ENCODE measurements around the gene AATF. TPM values are rescaled to one million over a fixed set of nuclear protein-coding genes. Genes with fewer than 3 reads are reported as not detected.
A peak's percentile ranks its signal among the peaks of the same experiment; 100 is the strongest.

Gene AATF
- total RNA-seq, 4 donors from 2014 or later = 16.5 to 54.2 (median 26.9) TPM

DNA sequence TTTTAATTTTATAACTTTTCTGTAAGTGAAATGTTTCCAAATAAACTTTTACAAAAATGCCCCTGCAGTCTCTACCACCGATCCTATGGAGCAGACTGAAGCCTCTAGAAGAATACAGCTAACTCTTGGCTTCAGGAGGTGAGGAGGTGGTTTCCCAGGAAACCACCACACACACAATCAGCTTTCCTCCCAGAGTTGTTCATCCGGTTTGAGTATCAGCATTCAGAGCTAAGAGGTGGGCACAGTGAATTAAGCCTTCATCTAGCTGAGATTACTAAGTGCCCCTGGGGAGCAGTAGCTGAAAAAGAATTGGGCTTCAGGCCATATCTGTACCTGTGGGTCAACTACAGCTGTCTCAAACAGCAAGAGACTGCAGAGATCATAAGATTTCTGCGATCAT lies 139.7 kb downstream of the AATF start:
- peaks cover 0 to 6% (median 0%) of the 10 kb centered on the region in 4 donors for H3K36me3 ChIP-seq
- WGBS, 2 donors (ENCODE audit: low coverage in 1 of 2) = 61 to 78% methylated on average over 1 to 3 of the region's 3 CpGs
- intact Hi-C loops (cut with DNase I; ENCODE audit: low total_unique reads) (no loop called here), in situ Hi-C loops (cut with MboI; ENCODE audit: low pct_ligation_motif_present in 1 of 4, low pct_unique_long_range_greater_than_20kb in 1 of 4, low sequenced_read_pairs in 3 of 4) (no loop called here)
- H3K4me3 ChIP-seq = no peak overlapping the region
- no peaks in the 10 kb centered on the region for H3K9me3 ChIP-seq
- no peak overlapping the region for H3K27ac ChIP-seq
- peaks cover 7 to 30% (median 13%) of the 10 kb centered on the region in 4 donors for H3K4me1 ChIP-seq
- no peaks in the 10 kb centered on the region for H3K27me3 ChIP-seq
- DNase-seq = no peak
- TF ChIP-seq POLR2A (IDR thresholded peaks at IDR 0.05) = no peak
- no peak for TF ChIP-seq EP300 (IDR thresholded peaks at IDR 0.05; ENCODE audit: low read depth)
- TF ChIP-seq, protein P1, sequence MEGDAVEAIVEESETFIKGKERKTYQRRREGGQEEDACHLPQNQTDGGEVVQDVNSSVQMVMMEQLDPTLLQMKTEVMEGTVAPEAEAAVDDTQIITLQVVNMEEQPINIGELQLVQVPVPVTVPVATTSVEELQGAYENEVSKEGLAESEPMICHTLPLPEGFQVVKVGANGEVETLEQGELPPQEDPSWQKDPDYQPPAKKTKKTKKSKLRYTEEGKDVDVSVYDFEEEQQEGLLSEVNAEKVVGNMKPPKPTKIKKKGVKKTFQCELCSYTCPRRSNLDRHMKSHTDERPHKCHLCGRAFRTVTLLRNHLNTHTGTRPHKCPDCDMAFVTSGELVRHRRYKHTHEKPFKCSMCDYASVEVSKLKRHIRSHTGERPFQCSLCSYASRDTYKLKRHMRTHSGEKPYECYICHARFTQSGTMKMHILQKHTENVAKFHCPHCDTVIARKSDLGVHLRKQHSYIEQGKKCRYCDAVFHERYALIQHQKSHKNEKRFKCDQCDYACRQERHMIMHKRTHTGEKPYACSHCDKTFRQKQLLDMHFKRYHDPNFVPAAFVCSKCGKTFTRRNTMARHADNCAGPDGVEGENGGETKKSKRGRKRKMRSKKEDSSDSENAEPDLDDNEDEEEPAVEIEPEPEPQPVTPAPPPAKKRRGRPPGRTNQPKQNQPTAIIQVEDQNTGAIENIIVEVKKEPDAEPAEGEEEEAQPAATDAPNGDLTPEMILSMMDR (IDR thresholded peaks at IDR 0.05) = no peak
- TF ChIP-seq POLR2AphosphoS5 (IDR thresholded peaks at IDR 0.05) = no peak

DNA sequence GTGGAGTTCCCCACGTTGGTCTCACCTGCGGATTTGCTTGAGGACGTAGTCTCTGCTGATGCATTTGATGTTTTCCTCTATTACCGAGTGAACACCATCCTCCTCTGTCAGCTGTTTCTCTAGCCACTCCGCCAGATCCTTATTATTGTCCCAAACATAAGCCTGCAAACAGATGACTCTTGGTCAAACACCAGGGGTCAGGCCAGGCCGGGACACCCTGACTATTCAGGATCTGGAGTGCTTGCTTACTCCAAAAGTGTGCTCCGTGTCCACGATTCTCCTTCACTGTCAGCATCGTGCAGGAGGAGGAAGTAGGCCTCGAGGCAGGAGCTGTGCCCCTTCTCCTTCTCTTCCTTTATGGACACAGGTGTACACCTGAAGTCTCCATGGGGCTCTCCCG lies 140.2 kb downstream of the AATF start:
- no peak for DNase-seq
- intact Hi-C loops (cut with DNase I; ENCODE audit: low total_unique reads) = no loop called here
- Histone ChIP-seq H3K4me3 (no peak overlapping the region), H3K4me1 (peaks cover 7 to 30% (median 13%) of the 10 kb centered on the region in 4 donors), H3K9me3 (no peaks in the 10 kb centered on the region), H3K36me3 (peaks cover 0 to 6% (median 0%) of the 10 kb centered on the region in 4 donors), H3K27ac (no peak overlapping the region), H3K27me3 (no peaks in the 10 kb centered on the region)
- TF ChIP-seq, protein P1 (IDR thresholded peaks at IDR 0.05) = no peak
- TF ChIP-seq POLR2A (IDR thresholded peaks at IDR 0.05) (no peak), EP300 (IDR thresholded peaks at IDR 0.05; ENCODE audit: low read depth) (no peak), POLR2AphosphoS5 (IDR thresholded peaks at IDR 0.05) (no peak)
- in situ Hi-C loops (cut with MboI; ENCODE audit: low pct_ligation_motif_present in 1 of 4, low pct_unique_long_range_greater_than_20kb in 1 of 4, low sequenced_read_pairs in 3 of 4) = no loop called here
- WGBS, 2 donors (ENCODE audit: low coverage in 1 of 2) = 60 to 84% methylated on average over 1 to 11 of the region's 11 CpGs

DNA sequence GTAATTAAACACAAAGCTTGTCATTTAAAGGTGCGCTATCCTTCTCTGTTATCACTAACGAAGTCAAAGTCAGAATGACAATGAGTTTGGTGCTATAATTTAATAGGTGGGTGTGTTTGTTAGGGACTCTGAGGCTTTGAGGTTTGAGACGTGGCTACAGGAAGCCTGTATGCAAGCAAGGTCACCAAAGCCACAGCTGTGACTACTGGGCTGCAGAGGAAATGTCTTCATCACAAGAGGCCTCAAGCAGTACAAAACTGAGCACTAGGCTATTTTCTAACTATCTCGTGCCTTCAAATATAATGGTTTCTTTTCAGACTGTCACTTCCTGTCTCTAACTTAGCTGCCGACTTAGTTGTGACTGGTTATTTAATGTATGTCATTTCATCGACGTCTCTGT lies 141.2 kb downstream of the AATF start:
- no peak for DNase-seq
- no peak overlapping the region for H3K4me3 ChIP-seq
- no peaks in the 10 kb centered on the region for H3K9me3 ChIP-seq
- in situ Hi-C loops (cut with MboI; ENCODE audit: low pct_ligation_motif_present in 1 of 4, low pct_unique_long_range_greater_than_20kb in 1 of 4, low sequenced_read_pairs in 3 of 4) = no loop called here
- H3K36me3 ChIP-seq = peaks cover 0 to 6% (median 0%) of the 10 kb centered on the region in 4 donors
- intact Hi-C loops (cut with DNase I; ENCODE audit: low total_unique reads) = no loop called here
- H3K4me1 ChIP-seq = peaks cover 7 to 30% (median 13%) of the 10 kb centered on the region in 4 donors
- peak overlapping the region in 3 of 4 donors; percentile 10 to 34 (median 31) for H3K27ac ChIP-seq
- TF ChIP-seq, protein P1 (IDR thresholded peaks at IDR 0.05) = no peak
- no peak for TF ChIP-seq POLR2A (IDR thresholded peaks at IDR 0.05)
- TF ChIP-seq POLR2AphosphoS5 (IDR thresholded peaks at IDR 0.05) = no peak
- TF ChIP-seq EP300 (IDR thresholded peaks at IDR 0.05; ENCODE audit: low read depth) = no peak
- WGBS, 2 donors (ENCODE audit: low coverage in 1 of 2) = 67 to 72% methylated on average over 6 to 7 of the region's 7 CpGs
- H3K27me3 ChIP-seq = no peaks in the 10 kb centered on the region

DNA sequence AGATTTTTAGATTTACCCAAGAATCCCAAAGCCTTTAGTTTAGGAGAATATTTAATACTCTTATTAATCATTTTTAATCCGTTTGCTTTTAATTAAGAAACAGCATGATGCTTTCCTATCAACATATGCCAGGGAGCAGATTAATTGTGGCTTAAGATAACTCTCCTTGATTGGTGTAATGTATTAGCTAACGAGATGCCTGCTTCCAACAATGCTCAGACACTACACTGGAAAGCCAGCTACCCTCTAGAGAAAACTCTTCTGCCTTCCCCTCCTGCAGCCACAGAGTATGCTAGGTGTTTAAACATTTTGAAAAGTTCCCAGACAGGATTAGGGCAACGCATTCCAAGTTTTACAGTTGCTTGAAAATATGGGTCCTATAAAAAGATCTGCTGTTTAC lies 142.2 kb downstream of the AATF start:
- H3K4me1 ChIP-seq = peaks cover 7 to 30% (median 13%) of the 10 kb centered on the region in 4 donors
- peak overlapping the region in 2 of 4 donors; percentile 31 to 64 for H3K27ac ChIP-seq
- 60 to 62% methylated on average over 3 of the region's 3 CpGs for WGBS, 2 donors (ENCODE audit: low coverage in 1 of 2)
- no peak overlapping the region for H3K4me3 ChIP-seq
- H3K27me3 ChIP-seq = no peaks in the 10 kb centered on the region
- H3K36me3 ChIP-seq = peaks cover 0 to 9% (median 0%) of the 10 kb centered on the region in 4 donors
- no peak for DNase-seq
- intact Hi-C loops (cut with DNase I; ENCODE audit: low total_unique reads) (no loop called here), in situ Hi-C loops (cut with MboI; ENCODE audit: low pct_ligation_motif_present in 1 of 4, low pct_unique_long_range_greater_than_20kb in 1 of 4, low sequenced_read_pairs in 3 of 4) (no loop called here)
- TF ChIP-seq POLR2A (IDR thresholded peaks at IDR 0.05) (no peak), EP300 (IDR thresholded peaks at IDR 0.05; ENCODE audit: low read depth) (no peak), POLR2AphosphoS5 (IDR thresholded peaks at IDR 0.05) (no peak)
- TF ChIP-seq, protein P1 (IDR thresholded peaks at IDR 0.05) = no peak
- no peaks in the 10 kb centered on the region for H3K9me3 ChIP-seq

Measured in transverse colon (tissue), 4 donors.